Uterus (tissue), 2 donors: ENCODE measurements around the gene ELL2.

ENCODE experiments used
- POLR2A ChIP-seq, 2 donors: fragments of 450-650 bp; IDR thresholded peaks; one replicate each; pipeline ENCODE4 v1.6.1; 2016; ENCODE audit warnings: antibody characterized with exemption in 2 of 2, mild to moderate bottlenecking in 1 of 2, moderate library complexity in 1 of 2
- TF ChIP-seq, protein P1 (sequence below), 4 experiments: fragments of 200-600 bp in 2 of 4; fragments of 450-650 bp in 2 of 4; sonication (generic) in 2 of 4; IDR thresholded peaks; one replicate each; pipeline ENCODE4 v1.5.1; 2016 to 2019; ENCODE audit warnings: antibody characterized with exemption in 4 of 4, mild to moderate bottlenecking in 2 of 4, moderate library complexity in 1 of 4

DNA sequence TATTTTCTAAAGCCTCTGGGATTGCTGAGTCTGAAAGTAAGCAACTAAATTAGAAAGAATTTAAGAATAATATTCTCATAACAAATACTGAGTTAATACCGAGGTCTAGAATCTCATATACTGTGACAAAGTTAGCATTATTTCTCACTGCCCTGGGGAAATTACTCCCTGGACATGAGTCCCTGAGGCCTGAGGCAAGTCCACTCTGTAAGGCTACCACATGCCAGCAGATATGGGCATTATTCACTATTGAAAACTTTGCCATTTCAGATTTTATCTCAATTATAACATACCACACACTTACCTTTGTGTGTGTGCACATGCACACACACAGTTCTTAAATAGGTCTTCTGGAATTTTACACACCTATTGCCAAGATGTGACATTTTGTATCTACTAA, 22.9 kb downstream of the ELL2 start:
- TF ChIP-seq, protein P1, sequence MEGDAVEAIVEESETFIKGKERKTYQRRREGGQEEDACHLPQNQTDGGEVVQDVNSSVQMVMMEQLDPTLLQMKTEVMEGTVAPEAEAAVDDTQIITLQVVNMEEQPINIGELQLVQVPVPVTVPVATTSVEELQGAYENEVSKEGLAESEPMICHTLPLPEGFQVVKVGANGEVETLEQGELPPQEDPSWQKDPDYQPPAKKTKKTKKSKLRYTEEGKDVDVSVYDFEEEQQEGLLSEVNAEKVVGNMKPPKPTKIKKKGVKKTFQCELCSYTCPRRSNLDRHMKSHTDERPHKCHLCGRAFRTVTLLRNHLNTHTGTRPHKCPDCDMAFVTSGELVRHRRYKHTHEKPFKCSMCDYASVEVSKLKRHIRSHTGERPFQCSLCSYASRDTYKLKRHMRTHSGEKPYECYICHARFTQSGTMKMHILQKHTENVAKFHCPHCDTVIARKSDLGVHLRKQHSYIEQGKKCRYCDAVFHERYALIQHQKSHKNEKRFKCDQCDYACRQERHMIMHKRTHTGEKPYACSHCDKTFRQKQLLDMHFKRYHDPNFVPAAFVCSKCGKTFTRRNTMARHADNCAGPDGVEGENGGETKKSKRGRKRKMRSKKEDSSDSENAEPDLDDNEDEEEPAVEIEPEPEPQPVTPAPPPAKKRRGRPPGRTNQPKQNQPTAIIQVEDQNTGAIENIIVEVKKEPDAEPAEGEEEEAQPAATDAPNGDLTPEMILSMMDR (IDR thresholded peaks at IDR 0.05), result no peak
- no peak for TF ChIP-seq POLR2A (IDR thresholded peaks at IDR 0.05)
